HG03521 (cell line): Measurements from ENCODE around the gene SCAMP1.
"Not testable (repeated sequence)": the region's sequence is repeated elsewhere in the genome, so short reads cannot be mapped to it uniquely, and the experiment has no call there.

ENCODE experiments used
- ATAC-seq: cut with Tn5 transposase; IDR thresholded peaks from one replicate; pipeline ENCODE4 v1.9.1; 2021; ENCODE audit warnings: mild to moderate bottlenecking, moderate library complexity; ENCODE audit not compliant: unreplicated experiment

The SCAMP1 gene

DNA sequence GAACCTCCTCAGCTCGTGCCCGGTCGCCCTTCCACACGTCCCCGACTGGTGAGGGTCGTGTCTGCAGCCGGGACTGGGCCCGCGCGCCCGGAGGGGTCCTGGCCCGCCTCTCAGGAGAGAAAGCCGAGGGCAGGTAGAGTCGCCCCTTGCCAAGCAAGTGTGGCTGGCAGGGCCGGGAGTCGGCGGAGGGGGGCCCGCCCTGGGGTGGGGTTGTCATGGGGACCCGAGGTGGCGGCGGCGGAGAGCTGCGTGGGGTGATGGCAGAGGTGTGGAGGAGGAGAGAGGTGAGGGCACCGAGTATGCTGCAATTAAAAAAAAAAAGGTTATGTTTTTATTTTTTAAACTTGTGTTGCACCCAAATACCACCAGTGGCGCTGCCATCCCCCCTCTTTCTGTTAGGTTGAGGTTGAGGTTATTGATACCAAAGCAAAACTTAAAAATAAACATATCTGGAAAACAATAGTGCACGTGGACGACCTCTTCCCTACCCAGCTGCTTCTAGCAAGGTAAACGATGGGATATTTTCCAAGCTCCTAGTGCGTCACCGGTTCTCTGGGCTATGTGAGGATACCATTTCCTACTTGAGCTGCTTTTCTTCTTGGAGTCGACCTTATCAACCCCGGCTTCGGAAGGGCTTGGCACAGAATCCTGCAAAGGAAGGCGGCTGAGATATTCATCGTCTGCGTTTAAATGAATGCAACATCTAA lies 660 bp downstream of the SCAMP1 start:
- peak; percentile 31 for ATAC-seq

DNA sequence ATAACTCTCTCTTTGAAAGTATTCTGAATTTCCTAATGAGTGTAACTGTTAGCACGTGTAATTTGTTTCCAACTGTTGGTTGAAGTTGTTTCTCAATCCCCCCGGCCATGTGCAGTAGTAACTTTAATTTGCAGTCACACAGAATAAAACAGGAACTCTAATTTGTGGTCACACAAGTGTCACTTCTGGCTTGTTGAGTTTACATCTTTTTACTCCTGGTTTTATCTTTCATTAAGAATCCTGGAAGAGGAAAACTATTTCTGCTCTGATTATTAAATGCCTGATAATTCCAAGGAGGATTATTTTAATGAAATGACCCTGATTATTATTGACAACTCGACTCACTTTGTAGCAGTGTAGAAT lies 1.2 kb downstream of the SCAMP1 start:
- no peak for ATAC-seq

DNA sequence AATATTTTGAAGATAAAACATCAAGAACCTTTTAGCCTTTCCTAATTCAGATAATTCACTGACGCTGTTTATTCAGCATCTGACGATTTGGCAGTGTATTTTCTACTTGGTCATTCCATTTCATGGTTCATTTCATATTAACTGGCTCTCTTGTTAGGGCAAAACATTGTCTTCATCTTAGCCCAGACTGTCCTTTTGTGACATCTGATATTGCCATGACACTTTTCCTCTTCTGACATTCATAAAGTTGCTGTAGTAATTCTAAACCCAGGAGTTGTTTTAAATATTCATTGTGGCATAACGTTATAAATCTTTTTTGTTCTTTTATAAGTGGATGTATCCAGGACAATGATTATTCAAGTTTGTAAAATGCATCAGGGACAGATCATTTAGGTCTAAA lies 1.8 kb downstream of the SCAMP1 start:
- no peak for ATAC-seq

DNA sequence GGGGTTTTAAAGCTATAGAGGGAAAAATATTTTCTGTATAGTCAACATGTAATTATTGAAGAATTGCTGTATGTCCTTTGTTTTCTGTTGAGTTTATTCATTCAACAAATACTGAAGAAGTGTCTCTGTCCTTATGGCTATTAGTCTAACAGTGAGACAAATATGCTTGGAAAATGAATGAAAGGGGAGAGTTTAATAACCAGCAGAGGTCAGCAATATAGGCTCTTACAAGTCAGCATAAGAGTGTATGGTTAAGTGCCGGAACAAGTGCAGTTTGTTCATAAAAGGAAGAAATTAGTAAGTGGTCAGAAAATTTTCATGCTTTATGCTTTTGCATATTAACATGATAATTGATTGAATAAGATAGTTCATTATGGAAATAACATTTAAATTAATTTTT lies 3.6 kb downstream of the SCAMP1 start:
- ATAC-seq: no peak

DNA sequence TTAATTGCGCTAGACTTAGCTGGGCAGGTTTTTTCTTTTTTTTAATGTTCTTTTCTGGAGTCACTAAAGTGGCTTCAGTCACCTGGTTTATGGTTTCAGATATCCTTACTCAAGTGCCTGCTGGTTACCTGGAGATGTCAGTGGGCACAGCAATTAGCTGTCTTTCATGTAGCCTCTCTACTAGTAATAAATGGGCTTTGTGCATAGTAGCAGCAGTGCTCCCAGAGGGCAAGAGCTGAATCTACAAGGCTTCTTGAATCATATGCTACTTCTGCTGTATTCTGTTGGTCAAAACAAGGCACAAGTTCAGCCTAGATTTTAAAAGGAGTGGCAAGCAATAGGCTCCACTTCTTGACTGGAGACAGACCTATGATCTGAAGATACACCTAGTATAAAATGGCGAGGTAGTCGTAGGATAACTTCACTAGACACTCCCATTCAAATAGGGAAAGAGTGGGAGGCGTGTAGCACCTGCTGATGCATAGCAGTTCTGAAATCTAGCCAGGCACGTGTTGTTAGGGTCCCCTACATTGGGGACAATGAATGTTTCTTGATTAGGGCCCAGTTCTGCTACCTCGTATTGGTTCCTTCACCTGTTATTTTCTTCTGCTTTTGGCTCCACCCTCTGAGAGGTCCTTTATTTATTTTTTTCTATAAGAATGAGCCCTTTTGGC lies 7.0 kb downstream of the SCAMP1 start:
- no peak for ATAC-seq

DNA sequence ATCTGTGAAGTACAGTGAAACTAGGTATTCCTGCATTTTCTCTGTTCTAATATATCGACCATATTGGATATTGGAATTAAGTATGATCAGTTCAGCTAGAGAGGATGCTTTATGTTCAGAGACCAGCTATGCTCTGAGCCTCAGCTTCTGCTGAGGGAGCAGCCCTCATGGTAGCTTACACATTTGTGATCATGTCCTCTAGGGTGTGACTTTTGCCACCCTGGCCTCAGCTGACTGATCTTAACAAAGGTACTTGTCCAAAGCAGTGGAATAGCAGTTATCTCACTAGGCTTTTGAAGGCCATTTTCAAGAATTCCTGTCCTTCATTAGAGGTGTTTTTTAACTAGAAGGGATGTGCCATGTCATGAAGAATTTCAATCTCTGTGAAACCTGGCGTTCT lies 9.3 kb downstream of the SCAMP1 start:
- ATAC-seq: no peak

DNA sequence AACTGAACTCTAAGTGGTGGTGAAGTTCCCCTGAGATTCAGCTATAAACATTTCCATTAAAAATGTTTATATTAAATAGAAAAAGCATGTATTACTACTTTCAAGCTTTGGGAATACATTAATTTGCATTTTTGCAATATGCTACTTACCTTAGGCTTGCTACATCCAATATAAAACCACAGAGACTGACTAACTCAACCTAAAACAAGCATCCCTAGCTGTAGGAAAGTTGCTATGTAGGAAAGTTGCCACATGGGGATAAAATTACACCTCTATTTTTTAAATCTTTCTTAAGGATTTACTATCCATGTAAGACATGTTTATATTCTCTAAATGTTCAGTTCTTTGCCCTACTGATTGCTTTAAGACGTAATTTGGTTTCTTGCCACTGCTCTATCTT lies 12.8 kb downstream of the SCAMP1 start:
- no peak for ATAC-seq

DNA sequence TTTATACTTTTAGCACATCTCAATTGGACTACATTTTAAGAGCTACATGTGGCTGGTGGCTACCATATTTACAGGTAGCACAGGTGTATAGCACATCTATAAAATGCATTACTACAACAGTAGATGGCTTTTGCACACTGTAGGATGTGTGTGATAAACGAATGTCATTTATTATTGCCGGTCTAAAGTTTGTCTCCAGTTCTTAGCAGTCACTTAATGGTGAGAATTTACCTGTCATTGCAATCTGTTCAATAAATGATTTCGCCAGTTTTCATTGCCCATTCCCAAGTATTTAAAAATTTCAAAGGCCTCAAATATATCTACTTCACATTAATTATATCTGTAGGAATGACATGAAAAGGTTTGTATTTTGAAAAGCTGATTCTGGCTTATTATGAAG lies 15.9 kb downstream of the SCAMP1 start:
- no peak for ATAC-seq

DNA sequence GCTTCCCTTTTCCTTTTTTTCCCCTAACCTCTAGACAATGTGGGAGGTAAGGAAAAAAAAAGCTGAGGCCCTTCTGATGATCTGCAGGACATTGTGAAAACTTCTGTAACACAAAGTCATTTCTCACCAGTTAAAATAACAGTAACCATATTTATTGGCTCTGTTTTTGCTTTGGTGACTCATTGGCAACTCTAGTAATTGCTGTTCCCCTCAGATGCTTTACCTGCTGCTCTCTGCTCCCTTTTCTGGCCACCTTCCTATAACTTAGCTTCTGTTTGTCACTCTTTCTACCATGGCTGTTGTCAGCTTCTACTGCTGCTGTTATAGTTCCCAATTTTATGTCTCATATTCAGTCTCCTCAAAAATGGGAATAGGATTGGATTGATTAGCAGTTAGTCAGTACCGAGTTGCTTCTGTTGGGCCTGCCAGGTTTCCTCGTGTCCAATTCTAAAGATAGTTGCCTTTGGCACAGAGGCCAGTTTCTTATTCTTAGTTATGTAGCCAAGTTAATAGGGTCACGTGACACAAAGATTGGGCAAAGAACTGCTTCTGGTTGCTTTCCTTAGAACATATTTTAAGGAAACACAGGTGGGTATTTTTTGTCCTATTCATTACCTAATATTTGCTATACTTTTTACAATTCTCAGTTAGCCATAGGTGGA lies 16.8 kb downstream of the SCAMP1 start:
- no peak for ATAC-seq

DNA sequence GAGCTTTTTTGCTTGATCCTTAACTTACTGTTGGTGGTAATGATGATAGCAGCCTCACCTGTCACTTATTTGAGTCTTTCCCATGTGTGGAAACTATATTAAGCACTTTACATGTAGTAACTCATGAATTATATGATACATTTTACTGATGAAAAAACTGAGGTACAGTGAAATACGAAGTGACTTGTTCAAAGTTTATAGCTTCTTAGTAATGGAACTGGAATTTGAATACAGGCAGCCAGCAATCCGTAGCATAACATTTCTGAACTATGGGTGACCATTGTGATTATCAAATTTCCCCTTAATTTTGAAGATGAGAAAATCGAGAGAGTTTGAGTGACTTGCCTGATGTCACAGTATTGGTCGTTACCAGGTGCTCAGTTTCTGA lies 17.3 kb downstream of the SCAMP1 start:
- ATAC-seq: no peak

DNA sequence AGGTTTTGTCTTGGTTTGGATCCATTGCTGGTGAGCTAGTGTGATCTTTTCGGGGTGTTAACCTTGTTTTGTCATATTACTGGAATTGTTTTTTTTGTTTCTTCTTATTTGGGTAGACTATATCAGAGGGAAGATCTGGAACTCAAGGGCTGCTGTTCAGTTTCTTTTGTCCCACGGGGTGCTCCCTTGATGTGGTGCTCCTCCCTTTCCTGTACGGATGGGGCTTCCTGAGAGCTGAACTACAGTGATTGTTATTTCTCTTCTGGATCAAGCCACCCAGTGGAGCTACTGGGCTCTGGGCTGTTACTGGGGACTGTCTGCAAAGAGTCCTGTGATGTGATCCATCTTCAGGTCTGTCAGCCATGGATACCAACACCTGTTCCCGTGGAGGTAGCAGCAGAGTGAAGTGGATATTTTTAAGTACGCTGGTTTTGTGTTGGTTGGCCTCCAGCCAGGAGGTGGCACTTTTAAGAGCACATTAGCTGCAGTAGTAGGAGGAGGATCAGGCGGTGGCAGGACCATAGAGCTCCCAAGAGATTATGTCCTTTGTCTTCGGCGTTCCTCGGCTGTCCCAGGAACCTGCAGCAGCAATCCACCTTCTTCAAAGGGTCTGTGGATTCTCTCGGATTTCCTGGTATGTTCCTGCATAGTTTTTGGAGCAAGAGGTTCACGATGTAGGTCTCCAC lies 27.2 kb downstream of the SCAMP1 start:
- ATAC-seq: no peak

DNA sequence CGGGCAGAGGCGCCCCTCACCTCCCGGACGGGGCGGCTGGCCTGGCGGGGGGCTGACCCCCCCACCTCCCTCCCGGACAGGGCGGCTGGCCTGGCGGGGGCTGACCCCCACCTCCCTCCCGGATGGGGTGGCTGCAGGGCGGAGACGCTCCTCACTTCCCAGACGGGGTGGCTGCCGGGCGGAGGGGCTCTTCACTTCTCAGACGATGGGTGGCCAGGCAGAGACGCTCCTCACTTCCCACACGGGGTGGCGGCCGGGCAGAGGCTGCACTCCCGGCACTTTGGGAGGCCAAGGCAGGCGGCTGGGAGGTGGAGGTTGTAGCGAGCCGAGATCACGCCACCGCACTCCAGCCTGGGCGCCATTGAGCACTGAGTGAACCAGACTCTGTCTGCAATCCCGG lies 30.9 kb downstream of the SCAMP1 start:
- ATAC-seq: not testable (repeated sequence)

DNA sequence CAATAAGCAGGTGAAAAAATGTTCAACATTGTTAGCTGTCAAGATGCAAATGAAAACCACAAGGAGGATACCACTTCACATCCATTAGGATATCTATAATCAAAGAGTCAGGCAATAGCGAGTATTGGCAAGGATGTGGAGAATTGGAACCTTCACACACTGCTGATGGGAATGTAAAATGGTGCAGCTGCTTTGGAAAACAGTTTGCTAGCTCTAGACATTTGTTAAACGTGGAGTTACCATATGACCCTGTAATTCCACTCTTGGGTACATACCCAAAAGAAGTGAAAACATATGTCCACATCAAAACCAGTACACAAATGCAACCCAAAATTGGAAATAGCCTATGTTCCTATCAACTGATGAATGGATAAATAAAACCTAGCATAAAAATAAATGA lies 37.4 kb downstream of the SCAMP1 start:
- ATAC-seq: no peak

DNA sequence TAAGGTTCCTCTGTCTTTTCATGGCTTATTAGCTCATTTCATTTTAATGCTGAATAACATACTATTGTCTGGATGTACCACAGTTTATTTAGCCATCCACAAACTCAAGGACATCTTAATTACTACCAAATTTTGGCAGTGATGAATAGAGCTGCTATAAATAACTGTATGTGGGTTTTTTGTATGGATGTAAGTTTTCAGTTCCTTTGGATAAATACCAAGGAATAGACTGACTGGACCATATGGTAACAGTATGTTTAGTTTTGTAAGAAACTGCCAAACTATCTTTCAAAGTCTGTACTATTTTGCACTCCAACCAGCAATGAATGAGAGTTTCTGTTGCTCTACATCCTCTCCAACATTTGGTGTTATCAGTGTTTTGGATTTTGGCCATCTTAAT lies 38.7 kb downstream of the SCAMP1 start:
- ATAC-seq: no peak

DNA sequence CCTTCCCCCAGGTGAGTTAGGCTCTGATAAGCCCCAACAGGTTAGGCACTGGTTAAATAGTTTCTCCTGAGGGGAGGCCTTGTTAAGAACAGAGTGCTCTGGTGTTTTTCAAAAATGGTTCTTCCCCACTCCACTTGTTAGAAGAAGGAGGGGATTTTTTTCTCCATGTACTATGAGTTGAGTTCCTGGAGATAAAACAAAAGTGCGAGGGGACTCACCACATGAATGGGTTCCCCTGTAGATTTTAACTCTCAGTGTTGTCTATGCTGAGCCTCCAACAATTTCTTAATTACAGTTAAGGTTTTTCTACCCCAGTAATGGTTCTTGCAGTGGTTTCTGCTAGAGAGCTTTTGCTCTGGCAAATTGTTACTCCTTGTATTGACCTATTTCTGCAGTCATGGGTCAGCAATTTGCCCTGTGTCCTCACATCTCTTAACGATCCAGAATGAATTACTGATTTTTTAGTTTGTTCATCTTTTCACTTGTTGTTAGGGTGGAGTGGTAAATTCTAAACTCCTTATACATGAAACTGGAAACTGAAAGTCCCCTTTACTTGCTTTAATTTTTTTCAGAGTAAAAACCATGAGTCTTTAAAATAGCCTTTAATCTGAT lies 44.4 kb downstream of the SCAMP1 start:
- ATAC-seq: no peak

DNA sequence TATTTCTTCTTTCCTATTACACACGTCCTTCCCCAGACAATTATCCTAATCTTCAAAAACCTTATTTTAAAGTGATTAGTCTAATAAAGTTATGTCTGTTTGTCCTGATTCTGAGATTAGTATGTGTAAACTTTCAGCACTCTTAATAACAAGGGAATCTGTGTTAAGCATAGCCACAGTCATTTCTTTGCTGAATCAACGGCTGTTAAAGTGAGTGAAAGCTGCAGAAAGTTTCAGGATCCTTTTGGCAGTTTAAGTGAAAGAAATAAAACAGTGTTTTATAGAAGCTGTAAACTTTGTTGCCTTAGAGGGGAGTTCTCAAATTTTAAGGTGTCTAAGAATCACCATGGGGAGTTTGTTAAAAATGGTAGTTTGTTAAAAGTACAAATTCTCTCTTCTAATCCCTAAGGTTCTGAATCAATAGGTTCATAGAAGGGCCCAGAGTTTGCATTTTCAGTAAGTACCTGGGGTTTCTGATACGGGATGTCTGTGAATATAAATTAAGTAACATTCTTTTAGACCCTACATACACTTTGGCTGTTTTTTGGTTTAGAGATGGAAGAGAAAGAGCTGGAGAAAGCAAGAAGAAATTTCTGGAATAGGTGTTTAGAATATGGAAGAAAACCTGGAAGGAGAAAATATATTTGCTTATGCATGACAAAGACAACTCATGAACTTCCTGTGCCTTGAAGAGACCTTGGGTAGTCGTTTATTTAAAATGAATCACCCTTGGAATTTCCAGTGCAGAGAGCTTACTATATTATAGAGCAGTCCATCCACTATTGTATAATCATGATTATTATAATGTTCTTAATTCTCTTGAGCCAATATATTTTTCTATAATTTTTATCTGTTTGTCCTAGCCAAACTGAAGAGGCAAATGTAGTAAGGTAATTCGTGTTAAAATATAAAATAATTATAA lies 45.7 kb downstream of the SCAMP1 start:
- ATAC-seq: no peak

DNA sequence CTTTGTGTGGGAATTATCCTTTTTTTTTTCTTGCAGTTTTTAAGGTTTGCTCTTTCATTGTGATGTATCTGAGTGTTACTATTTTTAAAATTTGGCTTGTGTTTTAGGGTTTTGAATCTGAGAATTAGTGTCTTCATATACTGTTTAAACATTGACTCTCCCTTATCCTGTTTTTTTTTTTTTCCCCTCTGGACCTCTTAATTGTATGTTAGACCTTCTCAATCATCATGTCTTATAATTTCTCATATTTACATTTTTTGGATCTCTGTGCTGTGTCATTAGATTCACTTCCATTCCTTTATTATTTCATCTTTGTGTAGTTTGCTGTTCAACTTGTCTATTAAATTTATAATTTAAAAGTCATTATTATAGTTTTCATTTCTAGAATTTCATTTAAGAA lies 47.0 kb downstream of the SCAMP1 start:
- no peak for ATAC-seq

DNA sequence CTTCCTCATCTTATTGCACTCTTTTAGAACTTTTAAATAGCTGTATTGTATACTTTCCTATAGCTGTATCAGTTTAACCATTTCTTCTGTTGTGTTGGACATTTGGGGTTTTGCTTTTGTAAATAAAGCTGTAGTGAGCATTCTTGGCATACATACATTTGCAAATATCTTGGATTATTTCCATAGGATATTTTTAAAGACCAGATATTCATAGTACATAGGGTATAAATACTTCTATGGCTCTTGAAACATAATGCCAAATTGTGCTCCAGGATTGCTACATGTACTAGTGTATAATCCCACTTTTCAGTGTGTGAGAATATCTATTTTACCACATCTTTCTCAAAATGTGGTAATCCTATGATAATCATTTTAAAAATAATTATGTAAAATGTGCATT lies 51.2 kb downstream of the SCAMP1 start:
- no peak for ATAC-seq

DNA sequence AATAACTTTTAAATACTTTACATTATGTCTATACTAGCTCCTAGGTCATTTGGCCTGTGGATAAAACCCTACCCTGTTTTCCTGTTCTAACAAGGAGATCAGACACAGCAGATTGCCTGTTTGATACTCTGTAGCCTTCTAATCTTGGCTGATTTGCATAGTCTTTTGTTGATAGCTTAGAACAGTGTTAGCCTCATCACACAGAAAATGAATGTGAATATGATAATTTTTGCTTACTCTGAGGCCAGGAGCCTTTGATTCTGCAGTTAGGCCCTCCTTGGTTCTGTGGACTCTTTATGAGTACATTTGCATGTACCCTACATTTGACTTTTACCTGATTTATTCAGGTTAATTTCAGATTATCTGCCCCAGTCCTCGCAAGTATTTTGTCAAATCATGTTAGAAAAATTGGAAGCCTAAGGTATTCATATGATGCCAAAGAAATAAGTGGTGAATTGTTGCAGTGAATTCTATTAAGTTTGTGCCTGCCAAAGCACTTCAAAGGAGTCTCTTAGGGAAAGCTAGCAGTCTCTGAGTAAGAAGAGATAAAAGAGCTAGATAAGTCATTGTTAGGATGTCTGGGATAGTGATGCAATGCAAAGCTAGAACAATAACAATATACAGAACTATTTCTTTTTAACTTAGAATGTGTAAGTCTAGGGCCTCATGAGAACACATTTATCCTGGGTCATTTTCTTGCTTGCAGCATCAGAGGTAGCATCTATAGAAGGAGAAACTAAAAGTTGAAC lies 56.4 kb downstream of the SCAMP1 start:
- no peak for ATAC-seq

DNA sequence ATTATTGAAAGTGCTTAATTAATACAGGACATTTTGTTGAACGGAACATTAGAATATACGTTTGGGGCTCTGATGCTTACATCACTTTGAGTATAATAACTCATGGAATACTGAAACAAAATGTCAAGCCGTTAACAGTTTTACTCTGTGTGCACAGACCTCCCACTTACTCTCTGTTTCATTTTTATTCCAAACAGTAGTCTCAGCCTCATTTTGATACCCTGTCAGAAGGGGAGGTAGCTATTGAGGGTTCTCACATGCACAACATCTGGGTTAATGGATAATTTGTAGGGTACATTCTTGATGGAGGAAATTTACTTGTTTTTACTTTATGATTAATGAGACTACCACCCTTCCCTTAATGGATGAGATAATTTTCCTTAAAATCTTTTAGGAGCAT lies 59.0 kb downstream of the SCAMP1 start:
- no peak for ATAC-seq
